HG03442 (cell line): ENCODE measurements around the gene LCAT.

Experiments
- ATAC-seq: cut with Tn5 transposase; IDR thresholded peaks from one replicate; pipeline ENCODE4 v1.9.1; 2021; ENCODE audit warnings: mild to moderate bottlenecking, moderate library complexity; ENCODE audit not compliant: unreplicated experiment

Gene LCAT

DNA sequence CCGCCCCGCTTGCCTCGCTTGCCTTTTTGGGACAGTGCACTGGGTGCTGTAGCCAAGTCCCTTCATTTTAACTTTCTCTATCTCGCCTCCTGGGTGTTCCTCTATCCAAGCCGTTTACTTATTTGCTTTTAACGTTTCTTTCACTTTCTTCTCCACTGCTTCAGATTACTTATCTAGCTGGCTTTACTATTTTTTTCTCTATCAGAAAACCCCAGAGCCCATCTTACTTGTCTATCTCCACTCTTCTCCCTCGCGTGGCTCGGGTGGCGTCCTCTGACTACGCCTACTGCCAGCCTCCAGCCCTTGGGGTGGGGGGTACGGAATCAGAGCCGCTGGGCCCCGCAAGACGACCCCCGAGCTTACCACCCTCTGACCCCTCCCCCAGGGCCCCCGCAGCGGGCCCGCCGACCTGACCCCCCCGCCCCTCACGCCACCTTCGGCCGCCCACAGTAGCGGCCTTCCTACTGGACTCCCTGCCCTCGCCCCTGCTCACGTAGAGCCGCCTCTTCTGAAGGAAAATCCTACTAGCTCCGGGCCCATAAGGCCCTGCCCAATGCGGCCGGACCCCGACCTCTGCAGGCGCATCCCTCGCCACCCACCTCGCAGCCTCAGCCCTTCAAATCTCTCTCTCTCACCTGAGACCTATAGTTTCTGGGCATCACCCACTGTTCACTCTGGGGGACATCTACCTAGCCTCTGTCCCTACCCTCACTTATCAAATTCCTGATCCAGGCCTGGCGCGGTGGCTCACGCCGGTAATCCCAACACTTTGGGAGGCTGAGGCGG lies 25.5 kb upstream of the LCAT start:
- ATAC-seq = no peak

DNA sequence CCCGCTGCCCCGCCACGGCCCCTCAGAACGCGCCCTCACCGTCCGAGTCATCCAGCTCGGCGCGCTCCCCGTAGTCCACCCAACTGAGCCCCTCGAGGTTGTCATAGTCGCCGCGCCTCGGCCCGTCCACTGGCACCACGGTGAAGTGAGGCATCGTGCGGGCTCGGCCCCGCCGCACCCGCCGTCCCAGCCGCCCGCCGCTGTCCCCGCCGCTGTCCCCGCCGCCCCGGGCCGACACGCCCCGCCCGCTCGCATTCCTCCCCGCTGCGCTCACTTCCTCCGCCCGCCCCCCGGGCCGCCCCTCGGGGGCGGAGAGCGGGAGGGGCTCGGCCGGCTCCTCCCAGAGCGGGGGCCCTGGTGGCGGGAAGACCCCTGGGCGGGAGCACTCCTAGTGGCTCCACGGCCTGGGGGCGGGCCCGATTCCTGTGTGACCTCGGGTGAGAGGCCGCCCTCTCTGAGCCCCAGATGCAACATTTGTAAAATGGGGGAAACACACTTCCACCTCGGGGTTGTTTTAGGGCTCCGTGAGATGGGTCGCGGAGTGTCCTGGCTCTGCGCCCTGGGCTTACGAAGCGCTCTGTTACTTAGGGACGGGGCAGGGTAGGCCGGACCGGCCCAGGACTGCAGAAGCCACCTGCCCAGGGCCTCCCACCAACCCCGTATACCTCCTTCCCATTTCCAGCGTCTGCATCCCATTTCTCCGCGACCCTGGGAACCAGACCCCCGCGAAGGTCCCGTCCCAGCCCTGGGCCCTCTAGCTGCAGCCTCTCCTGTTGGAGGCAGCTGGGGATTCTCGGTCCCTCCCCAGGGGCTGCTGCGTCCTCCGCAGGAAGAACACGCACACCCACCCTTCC lies 24.7 kb upstream of the LCAT start, which contains the start of gene SLC12A4:
Gene SLC12A4 (minus strand): TSS at position 238 of the 854 bp plus-strand sequence. CDS start 84 bp downstream, at position 154.
- ATAC-seq = peak; percentile 65

DNA sequence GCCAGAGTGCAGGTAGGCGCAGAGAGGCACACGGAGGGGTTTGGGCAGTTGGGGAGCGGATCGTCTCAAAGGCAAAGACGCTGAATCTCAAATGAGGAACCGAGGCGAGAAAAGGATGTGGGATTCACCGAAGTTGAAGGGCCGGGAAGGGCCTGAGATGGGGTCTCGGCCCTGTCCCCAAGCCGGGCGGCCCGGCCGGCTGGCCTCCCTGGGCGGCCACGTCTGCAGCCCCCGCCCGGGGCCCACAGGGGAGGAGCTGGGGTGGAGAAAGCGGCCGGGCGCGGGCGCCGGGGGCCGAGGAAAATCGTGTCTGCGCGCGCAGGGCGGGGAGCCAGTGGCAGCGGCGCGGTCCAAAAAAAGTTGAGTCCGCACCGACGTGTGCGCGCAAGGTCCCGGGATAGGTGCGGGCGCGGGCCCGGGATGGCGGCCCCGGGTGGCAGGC lies 24.1 kb upstream of the LCAT start:
- peak; percentile 22 for ATAC-seq

DNA sequence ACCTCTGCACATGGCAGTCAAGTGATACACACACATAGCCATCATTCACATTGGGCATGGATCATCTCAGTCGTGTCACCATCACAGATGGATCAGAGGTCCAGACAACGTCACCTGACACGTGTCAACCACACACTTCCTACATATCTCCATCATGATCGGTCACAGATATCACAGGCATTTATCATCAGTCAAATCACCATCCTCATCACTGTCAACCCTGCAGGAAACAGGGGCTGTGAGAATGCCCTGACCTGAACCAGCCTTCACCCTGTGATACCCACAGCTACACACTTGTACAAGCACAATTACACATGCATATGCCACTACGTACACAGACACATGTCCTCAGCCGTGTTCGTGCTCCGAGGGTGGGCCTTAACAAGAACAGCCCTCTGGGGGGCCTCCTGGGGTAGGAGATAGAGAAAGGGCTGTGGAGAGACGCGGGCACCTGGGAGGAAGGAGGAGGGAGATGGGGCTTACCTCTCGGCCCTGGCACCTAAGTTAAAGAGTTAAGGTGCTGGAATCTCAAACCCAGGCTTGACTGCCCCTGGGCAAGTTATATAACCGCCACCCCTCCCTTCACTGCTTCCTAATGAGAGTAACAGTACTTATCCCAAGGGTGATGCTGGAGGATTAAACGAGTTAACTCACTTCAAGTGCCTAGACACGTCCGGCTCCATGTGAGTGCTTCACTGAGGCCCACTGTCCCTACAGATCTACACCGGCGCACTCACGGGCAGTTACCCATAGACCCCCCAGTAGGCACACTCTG lies 23.4 kb upstream of the LCAT start:
- ATAC-seq = no peak

DNA sequence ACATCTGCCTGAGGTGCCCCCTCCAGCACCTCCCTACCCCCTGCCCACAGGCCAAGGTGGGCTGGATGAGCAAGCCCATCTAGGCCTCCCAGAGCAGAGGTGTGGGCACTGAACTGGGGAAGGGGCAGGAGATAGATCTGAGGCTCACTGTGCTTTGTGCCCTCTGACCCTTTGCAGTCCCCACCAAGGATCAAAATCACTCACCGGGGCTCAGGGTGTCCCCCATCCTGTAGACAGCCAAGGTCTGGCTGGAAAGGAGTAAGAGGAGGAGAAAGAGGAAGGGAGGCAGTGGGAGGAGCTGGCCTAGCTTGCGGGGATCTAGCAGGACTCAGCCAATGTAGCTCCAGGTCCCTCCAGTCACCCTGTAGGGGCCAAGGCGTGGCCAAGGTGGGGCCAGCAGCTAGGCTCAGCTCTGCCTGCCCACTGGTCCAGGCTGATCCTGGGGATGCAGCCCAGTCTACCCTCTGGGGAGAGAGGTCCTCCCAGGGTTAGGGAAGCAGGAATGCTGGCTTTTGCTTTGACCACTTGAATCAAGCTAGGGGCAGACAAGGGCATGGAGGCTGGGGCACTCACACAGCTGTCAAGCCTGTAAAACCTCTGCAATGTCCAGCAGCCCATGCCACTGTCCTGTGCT lies 22.7 kb upstream of the LCAT start:
- no peak for ATAC-seq

DNA sequence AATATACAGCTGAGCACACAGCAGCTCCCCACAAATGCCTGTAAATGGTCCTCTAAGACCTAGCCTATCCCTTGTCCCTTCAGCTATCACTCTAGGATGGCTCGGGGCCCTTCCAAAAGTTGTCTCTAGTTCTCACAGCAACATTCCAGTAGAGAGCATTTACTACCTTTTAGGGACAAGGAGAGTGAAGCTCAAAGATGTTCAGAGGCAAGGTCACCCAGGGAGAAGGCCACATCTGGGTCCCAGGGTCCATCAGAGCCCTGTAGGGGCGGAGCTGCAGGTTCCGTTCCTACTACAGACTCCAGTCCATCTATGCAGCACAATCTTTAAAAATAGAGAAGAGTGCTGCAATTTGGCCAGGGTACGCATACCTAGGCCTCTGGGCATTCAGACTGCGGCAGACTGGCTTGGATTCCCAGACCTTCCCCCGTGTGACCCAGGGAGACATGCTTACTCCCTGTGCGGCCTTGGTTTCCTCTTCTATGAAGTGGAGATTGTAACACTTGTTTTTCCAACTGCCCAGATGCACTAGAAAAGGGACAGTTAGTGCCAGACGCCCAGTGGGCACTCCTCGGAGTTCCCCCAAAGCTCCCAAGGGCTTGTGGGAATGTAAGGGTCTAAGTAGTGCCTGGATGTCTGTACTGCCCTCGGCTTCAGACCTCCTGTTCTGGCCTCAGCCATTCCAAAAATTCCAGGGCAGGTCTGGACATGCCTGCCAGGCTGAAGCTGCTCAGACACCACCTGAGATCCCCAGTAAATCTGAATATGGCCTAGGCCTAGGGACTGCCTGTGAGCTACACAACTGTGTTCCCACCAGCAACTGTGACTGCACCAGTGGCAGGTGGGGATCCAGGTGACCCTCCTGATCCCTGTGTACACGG lies 22.0 kb upstream of the LCAT start:
- no peak for ATAC-seq

DNA sequence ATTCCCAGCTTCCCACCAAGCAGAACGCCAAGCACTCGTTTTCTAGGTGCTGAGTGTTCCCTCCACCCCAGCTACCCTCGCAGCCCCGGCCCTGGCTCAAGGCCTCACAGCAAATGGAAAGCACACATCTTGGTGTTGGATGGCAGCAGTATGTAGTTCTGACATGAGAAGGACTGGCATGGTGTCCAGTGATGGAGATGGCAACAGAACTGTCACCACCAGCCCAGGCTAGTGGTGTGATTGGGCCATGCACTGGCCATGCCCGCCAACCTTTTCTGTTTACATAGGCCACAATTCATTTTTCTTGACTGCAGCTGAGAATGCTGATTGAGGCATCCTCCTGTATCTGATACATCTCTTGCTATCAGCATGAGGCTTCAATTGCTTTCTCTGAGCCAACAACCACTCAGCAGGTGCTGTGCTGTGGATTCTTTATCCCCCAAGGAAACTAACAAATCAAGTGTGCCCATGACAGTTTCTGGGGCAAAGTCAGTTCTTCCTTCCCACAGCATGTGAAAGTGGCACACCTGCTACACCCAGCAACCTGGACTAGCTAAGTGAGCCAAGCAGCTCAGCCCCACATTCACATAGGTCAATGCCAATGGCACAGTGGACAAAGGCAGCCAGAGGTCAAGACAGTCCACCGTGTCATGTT lies 20.7 kb upstream of the LCAT start:
- ATAC-seq = no peak

DNA sequence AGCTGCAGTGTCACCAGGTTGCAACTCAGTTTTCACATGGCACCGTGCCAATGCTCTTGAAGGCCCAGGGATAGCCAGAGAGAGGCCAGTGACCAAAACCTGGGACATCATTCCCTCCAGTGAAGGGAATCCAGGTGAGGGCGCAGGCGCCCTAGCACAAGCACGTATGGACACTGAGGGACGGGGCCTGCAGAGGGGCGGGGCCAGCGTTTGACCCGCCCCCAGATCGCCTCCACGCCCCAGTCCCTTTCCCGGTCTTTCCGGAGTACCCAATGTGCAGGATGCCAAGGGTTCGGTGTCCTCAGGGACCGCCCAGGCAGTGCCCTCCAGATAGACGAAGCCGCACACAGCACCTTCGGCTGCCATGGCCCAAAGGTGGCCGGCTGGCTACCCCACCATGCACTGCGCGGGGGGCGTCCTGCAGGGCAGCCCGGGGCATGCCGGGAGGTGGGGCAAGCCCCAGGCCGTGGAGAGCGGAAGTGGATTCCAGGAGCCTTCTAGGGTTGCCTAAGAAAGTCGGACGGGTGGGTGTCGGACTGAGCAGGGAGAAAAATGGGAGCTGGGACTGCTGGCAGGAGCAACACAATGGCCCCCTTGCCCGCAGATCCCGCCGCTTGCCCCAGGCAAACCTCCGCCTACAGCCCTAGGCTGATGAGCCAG lies 19.9 kb upstream of the LCAT start:
- ATAC-seq = no peak

DNA sequence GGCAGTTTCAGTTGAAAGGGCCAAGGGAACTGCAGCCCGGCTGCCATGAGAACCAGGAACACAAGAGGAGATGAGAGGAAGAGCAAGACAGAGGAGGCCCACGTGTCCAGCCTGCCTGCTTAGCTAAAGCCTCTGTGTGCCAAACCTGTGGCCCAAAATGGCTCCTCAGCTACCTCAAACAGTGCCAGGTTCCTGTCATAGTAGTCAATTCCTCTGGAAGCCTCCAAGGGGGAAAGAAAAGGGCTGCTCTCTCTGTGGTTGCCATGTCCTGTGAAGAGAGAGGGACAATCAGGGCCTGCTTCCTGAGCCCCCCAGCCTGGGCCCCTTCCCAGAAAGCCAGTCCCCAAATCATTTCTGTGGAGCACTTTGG lies 19.4 kb upstream of the LCAT start:
- ATAC-seq = no peak

DNA sequence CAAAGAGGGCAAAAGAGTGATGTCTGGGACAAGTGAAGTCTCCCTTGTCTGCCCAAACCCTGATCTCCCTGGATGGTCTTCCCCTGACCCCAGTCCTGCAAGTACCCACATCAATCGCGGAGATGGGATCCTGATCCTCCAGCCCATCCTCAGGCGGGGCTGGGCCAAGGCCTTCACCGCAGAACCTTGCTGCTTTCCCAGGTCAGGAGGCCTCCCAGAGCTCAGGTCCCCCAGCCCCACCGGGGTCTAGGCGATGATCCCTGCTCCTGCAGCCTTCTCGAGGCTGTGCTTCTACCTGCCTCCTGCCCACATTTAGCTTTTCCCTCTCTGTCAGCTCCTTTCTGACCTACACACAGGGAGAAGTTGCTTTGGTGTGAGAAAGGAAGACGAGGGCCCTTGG lies 18.2 kb upstream of the LCAT start:
- ATAC-seq = no peak

DNA sequence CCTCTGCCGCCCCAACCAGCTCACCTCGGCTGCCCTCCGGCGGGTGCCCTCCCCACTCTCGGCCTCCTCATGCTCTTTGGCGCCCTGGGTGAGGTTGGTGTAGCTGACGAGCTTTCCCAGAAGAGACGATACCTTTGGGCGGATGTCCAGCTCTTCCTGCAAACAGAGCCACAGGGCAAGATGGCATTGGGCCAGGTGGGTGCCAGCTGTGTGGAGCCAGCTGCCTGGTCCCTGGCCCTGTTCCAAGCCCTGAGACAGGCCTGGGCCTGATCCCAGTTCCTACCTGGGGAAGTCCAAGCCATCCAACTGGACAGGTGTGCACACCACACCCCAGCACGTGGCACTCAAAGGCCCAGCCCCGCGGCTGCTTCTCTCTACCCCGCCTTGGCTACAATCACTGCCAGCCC lies 17.6 kb upstream of the LCAT start:
- ATAC-seq = no peak

DNA sequence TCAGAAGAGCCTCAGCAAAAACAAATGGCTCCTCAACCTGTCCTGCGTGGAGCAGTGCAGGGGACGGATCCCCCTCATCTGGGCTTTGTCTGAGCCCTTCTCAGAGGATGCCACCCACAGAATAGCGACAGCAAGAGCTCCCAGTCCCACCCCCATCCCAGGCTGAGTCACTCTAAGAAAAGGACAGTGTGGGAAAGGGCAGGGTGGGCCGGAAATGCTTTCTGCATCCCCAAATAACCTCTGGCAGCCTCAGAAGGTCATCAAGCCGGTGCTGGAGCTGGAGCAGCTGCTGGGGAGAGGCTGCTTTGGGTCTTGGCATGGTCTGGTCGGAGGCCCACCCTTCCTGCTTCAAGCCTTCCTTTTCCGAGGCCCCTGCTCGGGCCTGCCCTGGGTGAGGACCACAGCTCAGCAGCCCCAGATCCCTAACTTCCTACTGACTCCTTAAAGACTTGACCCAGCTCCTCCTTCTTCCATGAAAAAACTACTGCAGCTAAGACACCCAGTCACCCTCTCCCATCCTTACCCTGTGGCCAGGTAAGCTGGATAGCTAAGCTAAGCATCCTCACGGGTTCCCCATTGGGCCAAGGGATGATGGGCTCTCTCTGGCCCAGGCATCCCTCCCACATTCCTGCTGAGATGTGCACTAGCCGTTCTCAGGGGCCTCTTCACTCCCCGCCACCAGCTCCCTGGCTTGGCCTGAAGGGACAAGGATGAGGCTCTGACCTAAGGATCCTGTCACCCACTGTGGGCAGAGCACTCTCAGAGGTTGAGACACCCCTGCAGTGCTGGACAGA lies 15.8 kb upstream of the LCAT start:
- ATAC-seq = no peak

DNA sequence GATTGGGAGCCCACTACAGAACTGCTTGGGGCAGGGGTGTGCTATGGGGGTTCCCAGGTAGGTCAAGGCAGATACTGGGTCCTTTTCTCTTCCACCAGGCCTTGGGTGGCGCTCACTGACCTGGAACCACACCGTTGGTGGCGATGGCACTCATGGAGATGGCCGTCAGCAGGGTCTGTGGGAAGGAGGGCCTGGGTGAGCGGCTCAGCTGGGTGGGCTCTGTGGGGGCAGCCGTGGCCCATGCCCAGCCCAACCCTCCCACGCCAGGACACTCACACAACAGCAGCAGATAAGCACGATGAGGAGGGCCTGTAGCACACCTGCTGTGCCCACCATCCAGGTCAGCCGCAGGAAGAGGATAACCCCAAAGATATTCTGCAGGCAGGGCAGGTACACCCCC lies 13.7 kb upstream of the LCAT start:
- ATAC-seq = no peak

DNA sequence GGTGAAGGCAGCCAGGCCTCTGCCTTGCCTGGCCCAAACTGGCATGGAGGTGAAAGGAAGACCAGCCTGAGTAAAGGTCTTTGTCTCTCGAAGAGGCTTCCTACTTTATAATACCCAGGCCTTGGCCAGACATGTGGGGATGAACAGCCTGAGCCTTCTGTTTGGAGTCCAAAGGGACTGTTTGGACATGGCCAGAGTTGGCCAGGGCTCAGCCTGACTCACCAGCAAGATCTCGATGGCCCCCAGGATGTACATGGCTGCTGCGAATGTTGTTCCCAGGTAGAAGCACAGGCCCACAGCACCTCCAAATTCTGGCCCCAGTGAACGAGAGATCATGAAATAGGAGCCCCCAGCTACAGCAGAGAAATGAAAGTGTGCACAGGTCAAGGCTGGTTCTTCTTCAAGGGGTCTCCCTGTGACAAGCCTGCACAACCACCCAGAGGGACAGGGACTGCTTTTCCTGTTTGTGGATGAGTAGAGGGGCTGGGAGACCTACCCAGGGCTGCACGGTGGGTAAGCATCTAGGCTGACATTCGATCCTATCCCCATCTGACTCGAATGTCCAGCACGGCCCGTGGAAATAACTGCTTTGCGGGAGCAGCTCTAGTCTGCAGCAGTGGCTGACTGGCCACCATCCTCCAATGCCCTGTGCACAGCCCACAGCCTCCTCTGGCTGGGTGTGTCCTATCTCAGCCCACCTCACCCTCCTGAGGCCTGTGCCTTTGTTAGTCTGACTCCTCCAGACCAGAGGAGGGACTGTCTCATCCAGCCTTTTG lies 10.7 kb upstream of the LCAT start:
- ATAC-seq = no peak

DNA sequence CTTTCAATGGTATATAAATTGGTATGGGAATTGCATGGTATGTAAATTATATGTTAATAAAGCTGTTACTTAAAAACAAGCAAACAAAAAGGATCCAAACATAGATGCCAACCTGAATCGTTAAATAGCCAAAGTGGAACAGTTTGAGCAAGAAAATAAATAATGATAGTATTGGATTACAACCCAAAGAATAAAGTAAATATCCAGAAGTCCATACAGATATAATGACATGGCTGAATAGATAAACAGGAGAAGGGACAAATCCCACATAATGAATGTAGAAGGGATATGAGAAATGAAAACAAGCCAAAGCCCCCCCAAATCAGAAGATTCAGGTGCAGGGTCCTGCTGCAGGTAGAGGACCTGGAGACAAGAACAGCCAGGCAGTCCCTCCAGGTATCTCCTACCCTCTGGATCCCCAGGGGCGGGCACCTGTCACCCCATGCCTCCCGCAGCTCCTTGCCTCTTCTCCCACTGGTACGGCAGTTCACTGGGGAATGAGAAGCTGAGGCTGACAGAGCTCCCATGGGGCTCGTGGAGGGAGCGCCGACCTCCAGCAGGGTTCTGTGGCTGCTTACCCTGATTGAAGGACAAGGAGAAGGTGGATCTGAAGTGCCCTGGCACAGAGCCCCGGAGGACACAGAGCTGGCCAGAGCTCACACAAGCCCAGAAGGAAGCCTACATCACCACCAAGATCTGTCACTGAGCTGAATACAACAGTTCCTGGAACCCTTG lies 9.9 kb upstream of the LCAT start:
- ATAC-seq = no peak

DNA sequence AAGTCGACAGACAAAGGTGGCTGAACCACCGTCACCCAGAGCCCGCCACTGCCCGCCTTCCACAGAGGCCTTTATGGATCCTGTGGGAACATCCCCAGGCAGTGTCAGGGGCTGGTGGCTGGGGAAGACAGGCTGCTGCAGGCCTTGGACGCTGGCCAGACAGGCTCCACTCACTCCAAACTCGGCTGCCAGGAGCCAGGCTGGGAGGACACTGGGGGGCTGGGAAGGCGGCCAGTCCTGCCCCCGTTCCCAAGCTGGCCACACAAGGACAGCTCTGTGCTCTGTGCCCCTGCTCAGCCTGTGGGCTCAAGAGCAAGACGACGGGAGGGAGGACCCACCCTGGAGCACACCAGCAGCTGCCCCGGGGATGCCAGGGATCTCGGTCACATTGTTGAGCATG lies 7.6 kb upstream of the LCAT start:
- ATAC-seq = no peak
